GM18511 (cell line): ENCODE data around the gene SLC17A2.
A peak's percentile ranks its signal among the peaks of the same experiment; 100 is the strongest.

ENCODE experiments used
- ATAC-seq: cut with Tn5 transposase; IDR thresholded peaks from one replicate; pipeline ENCODE4 v1.9.1; 2021; ENCODE audit warnings: mild to moderate bottlenecking, moderate library complexity; ENCODE audit not compliant: unreplicated experiment

Gene SLC17A2, protein sequence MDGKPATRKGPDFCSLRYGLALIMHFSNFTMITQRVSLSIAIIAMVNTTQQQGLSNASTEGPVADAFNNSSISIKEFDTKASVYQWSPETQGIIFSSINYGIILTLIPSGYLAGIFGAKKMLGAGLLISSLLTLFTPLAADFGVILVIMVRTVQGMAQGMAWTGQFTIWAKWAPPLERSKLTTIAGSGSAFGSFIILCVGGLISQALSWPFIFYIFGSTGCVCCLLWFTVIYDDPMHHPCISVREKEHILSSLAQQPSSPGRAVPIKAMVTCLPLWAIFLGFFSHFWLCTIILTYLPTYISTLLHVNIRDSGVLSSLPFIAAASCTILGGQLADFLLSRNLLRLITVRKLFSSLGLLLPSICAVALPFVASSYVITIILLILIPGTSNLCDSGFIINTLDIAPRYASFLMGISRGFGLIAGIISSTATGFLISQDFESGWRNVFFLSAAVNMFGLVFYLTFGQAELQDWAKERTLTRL

DNA sequence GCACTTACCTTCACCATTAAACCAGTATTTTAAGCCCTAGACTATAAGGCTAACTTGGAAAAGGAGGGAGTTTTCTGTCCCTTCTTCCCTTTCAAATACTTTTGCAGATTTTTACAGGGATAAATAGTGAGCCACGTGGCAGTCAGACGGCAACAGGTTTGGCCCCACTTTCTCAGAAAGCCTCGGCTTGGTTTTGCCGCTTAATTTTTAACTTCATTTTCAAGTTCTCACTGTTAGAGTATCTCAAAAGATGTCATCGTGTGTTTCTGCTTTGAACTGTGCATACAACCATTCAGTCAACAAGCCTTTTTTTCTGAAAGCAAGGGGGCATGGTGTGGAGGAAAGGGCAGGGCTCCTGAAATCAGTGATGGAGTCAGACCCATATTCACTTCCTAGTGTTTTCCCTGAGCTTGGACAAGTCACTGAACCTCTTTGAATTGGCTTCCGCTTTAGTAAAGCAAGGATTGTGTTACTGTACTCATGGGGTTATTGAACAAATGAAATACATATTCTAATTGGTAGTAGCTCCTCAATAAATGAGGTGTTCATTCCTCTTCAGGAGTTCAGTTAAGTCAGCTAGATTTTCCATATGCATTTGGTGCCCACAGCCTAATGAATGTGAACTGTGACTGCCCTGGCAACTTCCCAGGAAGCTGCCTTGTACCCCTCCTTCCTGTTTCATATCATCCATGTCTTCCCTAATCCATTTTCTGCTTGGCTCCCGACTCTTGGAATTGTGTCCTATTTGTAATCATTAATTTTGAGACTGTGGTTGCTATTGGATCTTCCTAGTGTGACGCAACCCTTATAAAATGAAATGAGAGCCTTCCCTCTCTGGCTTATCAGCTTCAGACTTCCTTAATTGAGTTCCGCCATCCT, at the start of gene SLC17A2:
TSS of gene SLC17A2 (minus strand) at position 160 of the 879 bp plus-strand sequence. CDS start 4,895 bp downstream, outside the sequence.
- no peak for ATAC-seq

DNA sequence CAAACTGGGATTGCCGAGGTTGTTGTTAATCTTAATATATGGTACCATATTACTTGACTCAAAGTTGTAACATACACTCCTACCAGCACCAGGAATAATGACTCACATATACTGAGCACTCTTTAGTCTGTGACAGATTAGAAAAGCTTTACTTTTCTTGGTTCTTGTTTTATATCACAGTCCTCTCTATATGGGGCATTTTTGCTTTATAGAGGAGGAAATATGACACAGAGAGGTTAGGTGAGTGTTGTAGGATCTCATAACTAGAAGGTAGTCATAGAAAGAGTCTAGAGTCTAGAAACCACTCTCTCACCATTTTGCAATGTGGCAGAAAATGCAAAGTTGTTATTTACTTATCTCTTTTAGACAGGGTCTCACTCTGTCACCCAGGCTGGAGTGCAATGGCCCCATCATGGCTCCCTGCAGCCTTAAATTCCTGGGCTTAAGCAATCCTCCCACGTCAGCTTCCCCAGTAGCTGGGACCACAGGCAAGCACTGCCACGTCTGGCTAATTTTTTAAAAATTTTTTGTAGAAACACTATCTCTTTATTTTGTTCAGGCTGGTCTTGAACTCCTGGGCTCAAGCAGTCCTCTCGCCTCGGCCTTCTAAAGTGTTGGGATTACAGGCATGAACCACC, 45.6 kb upstream of the SLC17A2 start:
- no peak for ATAC-seq

DNA sequence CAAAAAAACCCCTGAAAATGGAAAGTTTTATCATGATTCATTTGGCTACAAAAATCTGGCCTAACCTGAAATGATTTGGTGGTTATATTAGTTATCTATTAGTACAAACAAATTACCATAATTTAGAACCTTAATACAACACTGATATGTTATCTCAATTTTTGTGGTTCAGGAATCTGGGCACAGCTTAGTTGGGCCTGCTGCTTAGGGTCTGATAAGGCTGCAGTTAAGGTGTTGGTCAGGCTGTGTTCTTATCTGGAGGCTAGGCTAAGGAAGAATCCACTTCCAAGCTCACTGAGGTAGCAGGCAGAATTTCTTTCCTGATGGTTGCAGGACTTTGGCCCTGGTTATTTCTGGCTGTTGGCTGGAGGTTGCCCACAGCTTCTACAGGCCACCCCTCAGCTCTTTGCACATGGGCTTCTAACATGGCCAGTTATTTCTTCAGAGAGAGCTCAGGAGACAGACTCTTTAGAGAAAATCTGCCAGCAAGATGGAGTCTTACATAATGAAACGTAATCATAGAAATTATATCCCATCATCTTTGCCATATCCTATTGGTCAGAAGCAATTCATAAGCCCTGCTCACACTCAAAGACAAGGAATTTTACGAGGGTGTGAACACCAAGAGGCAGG, 43.5 kb upstream of the SLC17A2 start:
- ATAC-seq, result no peak

DNA sequence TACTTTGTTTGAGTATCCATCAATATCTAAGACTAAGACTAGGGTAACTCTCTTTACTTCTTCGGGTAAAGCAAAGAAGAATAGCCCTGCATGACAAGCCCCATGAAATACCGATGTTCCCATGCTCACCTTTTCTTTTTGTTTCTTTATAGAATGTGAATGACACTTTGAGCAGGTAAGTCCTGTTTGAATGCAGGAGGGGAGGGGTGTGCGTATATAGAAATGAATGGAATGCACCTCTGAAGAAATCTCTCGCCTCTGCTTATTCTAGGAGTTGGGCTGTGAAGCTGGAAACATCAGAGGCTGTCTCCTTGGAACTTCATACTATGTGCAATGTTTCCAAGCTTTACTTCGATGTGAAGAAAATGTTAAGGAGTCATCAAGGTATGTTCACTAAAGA, 42.4 kb upstream of the SLC17A2 start:
- ATAC-seq, result no peak

DNA sequence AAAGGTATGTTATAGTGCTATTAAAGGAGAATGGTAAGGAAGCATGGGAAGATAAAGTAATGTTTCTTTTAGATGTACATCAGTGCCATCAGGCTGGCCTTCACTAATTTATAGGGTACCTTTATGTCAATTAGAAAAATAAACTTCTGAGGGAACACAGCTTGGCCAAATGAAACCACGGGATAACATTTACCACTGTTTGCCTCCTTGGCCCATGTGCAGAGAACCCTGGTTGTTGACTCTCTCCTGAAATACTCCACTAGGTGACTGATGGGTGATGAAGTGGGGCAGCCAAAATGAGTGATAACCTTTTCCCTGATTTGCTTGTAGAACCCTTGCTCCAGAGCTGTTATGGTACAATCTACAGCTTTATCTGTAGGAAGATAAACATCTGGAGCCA, 41.6 kb upstream of the SLC17A2 start:
- ATAC-seq, result no peak

DNA sequence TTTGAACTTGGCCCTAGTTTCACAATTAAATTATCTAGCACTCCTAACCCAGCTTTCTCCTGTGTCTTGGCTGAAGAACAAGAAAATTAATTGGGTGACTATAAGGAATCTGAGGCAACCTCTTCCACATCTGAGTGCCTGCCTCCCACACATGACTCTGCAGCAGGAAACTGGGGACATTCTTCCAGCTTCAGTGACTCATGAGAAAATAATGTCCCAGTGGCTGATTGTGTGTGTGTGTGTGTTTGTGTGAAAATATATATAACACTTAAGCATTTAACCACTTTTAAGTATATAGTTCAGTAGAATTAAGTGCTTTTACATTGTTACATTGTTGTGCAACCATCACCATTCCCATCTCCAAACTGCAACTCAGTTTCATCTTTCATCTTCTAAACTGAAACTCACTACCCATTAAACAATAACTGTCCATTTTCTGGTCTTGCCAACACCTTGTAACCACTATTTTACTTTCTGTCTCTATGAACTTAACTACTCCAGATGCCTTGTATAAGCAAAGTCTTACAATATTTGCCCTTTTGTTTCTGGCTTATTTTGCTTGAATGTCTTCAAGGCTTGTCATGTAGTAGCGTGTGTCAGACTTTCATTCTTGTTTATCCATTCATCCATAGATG, 40.8 kb upstream of the SLC17A2 start:
- peak; percentile 53 for ATAC-seq

DNA sequence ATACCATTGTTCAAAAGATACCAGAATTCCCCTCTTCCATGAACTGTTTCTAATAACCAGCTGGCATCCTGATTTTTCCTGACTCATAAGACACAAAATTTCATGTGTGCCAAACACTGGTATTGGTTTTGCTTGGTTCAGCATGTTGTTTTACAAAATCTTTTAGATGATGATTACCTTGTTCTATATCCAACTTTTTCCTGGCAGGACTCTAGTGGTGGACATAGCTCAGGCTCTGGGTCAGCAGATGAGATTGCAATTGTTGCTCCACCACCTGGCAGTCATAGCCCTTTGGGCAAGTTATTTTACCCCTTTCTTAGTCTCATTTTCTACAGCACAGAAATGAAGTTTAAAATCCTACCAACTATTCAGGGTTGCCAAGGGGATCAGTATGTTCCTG, 38.3 kb upstream of the SLC17A2 start:
- ATAC-seq, result no peak

DNA sequence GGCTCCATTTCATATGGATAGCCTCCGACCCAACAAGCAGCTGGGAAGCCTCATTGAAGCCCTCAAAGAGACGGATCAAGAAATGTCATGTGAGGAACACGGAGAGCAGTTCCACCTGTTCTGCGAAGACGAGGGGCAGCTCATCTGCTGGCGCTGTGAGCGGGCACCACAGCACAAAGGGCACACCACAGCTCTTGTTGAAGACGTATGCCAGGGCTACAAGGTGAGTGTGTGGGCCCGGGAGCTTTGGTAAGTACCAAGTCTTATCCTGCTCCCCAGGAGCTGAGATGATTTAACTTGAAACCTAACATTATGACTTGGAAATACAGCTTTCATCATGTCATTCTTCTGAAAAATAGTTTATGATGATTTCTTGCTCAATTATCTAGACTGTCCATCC, 36.2 kb upstream of the SLC17A2 start:
- no peak for ATAC-seq

DNA sequence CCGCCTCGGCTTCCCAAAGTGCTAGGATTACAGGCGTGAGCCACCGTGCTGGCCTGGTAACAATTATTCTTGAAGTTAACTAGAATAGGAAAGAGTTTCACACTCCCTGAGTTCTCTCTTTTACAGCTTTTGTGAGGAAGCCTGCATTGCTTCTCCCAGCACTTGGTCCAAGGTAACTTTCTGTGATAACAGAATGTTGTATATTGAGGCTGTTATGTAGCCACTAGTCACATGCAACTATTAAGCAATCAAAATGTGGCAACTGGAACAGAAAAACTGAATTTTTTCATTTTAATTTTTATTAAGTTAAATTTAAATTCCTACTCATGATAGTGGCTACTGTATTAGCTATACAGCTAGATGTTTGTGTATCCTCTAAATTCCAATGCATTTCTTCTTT, 34.6 kb upstream of the SLC17A2 start:
- no peak for ATAC-seq

DNA sequence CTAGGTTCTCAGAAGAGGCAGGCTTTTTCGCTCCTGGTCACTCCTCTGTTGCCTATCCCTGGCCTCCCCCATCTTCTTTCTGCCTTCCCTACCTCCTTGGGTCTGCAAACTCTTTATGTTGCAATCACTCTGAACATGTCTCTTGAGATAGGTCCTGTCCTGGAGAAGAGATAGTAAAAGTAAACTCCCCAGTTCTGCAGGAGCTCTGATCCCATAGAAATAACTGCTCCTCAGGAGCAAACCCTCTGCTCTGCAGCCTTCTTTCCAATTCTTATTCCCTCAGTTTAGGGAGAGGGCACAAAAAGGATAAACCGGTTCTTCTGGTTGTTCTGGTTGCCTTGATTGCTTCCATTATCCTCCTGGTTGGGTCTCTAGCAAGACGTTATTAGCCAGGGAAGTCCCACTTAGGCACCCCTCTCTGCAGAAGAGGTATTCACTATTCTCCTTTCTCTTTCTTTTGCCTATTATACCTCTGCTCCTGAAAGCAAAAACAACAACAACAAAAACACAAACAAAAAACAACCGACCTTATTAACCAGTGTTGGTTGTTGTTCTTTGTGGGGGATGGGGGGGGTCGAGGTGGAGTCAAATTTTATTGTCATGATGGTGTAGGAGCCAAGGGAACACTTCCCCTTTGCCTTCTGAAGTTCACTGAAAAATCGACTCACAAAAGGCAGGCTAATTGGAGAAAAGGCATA, 33.1 kb upstream of the SLC17A2 start:
- no peak for ATAC-seq

DNA sequence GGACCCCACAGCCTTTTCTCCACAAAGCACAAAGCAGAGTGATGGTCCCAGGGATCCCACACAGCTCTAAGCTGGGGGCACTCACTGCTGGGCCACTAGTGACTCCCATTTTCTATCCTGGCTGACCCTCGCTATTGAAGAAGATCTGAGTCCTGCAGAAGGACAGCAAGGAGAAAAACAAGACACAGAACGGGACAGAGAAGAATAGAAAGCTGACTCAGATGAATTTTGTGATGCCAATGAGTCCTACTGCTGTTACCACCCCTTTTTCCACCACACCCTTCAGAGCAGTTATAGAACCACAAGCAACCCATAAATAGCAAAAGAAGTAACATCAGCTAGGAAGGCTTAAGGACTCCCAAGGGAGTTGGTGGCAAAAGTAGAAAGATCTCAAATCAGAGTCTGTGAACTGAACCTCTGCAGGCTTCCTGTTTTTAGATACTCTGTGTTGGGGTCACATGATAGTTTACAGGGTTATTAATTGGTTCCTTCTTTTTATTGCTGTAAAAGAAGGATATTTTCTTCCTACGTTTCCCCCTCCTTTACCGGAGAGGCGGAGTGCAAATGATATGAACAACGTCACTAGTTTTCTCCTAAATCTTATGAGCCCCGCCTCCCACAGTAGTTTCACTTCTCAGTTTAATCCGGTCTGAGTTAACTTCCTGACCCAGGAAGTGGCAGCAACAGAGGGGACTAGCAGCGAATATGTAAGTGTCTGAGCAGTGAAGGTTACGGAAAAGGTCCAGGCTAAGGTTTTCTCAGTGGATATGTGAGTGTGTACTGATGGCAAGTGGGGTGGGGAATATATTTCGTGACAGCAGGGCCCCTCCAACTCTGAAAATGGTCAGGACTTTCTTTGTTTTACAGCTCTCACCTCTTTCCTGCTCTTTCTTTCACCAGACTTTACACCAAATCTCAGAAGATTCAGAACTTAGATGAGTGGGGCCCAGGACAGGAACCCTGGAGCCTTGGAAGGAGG, 31.9 kb upstream of the SLC17A2 start, which contains the start of gene TRIM38:
TSS of gene TRIM38 (plus strand) at position 654 of the 979 bp plus-strand sequence. CDS start 3,721 bp downstream, outside the sequence.
- peak; percentile 85 for ATAC-seq

DNA sequence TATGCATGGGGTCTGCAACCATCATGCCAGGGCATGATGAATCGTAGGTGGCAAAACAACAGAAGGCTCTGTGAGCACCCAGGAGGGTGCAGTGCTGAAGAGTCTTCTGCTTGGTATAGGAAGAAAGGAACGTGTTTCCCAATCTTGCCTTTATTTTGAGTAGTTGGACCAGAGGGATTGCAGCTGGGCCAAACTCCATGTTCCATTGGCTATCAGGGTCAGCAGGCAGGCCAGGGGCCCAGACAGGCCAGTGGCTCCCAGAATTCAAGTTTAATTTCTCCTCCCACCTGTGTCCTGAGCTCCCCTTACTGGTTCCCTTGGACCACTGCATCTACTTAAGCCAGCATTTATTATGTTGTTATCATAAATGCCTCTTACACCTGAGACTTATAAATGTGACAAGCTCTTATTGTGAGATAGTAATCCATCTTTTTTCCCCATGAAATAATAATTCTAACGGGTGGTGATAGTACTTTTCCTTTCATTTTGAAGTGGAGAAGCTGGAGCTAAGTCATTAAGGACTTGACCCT, 31.2 kb upstream of the SLC17A2 start:
- ATAC-seq, result no peak

DNA sequence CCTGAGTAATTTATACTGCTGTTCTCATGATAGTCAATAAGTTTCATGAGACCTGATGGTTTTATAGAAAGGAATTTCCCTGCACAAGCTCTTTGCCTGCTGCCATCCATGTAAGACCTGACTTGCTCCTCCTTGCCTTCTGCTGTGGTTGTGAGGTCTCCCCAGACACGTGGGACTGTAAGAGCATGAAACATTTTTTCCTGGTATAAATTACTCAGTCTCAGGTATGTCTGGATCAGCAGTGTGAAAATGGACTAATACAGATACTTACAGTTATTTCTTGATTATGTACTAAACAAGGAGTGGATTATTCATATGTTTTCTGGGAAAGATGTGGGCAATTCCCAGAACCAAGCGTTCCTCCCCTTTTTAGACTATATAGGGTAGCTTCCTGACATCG, 30.2 kb upstream of the SLC17A2 start:
- no peak for ATAC-seq

DNA sequence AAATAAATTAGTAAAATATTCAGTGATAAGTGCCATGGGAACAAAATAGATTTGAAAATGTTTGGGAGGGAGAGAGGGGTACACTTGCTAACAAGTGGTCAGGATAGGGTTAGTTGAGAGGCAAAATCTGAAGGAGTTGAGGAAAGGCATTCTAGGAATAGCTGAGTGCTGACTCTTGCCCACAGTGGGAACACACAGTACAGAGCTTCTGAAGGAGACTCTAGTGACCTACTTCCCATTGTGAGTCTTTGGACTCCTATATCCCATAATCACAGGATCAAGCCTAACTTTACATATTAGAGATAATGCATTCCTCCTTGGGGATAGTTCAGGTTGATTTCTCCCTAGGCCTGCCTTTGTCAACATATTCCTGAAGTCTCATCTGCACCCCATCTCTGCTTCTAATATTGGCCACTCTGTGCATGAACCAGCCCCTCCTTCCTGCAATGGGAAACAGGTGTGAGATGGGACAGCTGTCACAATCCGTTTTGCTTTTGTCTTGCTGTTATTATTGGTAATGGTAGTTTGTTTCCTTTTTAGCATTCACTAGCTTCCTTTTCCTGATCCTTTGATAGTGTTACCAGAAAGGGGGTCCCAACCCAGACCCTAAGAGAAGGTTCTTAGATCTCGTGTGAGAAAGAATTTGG, 29.5 kb upstream of the SLC17A2 start:
- ATAC-seq, result no peak

DNA sequence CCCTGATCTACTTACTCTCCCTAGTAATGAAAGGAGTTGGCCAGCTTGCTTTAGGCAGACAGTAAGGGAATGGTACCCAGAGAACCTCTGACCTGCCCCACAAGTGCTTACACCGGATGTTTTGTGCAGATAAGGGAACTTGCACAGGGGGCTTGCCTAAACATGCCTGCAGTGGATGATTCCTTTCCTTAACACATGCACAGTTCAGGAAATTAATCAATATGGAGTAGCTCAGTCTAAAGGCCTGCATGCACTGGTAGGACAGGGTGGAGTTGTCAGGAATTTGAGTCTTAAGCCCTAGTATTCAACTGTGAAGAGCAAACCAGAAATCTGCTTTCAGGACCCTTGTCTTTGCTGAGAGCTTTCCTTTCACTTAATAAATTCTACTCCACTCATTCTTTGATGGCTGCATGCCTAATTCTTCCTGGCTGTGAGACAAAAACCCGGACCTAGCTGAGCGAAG, 28.2 kb upstream of the SLC17A2 start:
- no peak for ATAC-seq

DNA sequence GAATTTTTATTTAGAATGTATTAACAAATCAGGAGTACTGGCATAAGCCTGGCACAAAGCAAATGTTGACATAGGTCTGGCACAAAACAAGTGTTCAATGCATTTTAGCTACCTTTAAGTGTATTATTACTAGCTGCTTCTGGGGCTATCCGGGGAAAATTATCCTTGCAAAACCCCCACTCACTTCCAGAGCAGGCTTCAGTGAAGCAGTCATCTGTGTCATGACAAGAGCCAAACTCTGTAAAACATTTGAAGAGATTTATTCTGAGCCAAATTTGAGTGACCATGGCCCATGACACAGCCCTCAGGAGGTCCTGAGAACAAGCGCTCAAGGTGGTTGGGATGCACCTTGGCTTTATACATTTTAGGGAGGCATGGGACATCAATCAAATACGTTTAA, 25.7 kb upstream of the SLC17A2 start:
- ATAC-seq, result no peak

DNA sequence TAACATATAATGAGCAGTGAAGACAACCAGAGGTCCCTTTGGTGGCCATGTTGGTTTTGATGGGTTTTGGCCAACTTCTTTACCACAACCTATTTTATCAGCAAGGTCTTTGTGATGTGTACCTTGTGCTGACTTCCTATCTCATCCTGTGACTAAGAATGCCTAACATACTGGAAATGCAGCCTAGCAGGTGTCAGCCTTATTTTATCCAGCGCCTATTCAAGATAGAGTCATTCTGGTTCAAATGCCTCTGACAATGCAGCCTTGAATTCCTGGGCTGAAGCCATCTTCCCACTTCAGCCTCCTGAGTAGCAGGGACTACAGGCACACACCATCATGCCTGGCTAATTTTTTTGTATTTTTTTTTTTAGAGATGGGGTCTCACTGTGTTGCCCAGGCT, 24.3 kb upstream of the SLC17A2 start:
- ATAC-seq, result no peak

DNA sequence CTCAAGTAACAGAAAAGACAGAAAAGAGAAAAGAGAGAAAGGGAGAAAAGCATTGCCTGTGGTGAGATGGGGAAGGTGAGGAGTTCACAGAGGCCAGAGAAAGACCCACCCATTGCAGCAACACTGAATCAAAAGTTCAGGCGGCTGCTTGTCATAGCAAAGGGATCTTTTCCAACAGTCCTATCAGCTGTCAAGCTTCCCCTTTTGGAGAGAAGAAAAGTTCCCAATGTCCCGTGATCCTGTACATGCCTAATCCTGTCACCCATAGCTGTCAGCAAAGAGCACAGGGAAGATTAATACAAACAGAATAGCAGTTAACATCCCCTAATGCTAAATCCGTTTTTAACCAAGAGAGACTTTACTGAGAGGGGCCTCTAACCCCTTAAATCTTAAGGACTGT, 23.2 kb upstream of the SLC17A2 start:
- ATAC-seq, result no peak
